Caco-2 (cell line): ENCODE data around the gene TSPAN9. TPM values are rescaled to one million over a fixed set of nuclear protein-coding genes. Genes with fewer than 3 reads are reported as not detected.

ENCODE experiments used
- BruUV-seq: library from RNA; stranded (reverse); fragments of 400-500 nt; replicated peaks from 2 replicates; lab custom pipeline; 2021; lab: Mats Ljungman, UMichigan
- CTCF ChIA-PET: fragments of 300-600 bp; sonication (Branson Sonifier 250); formaldehyde crosslinking; loops from one replicate; lab custom pipeline; 2022; ENCODE audit warnings: antibody characterized with exemption; lab: Charles Lee
- POLR2A ChIA-PET: fragments of 300-600 bp; sonication (Branson Sonifier 250); formaldehyde crosslinking; loops from one replicate; lab custom pipeline; 2022; ENCODE audit warnings: antibody characterized with exemption; lab: Charles Lee
- DNase-seq, 2 experiments: peaks; one replicate each; pipeline versions ENCODE4 v3.0.0 to v3.0.0-alpha.2; 2020 to 2022
- H3K27me3 ChIP-seq: replicated peaks from 2 replicates; pipeline ENCODE4 v1.6.0; 2011; ENCODE audit warnings: low read length; ENCODE audit not compliant: control insufficient read depth, insufficient read depth
- H3K36me3 ChIP-seq: 2 replicates; pipeline ENCODE4 v1.5.1; 2011; ENCODE audit warnings: low read length; ENCODE audit not compliant: control insufficient read depth, insufficient read depth
- H3K4me1 ChIP-seq: fragments of 250-450 bp; sonication (Bioruptor Pico); 2 replicates; pipeline ENCODE4 v1.5.1; 2020; ENCODE audit warnings: mild to moderate bottlenecking
- H3K4me3 ChIP-seq: 2 replicates; pipeline ENCODE4 v1.5.1; 2011; ENCODE audit warnings: low read depth, mild to moderate bottlenecking, control low read depth, low read length
- H3K9me3 ChIP-seq: fragments of 250-450 bp; sonication (Bioruptor Pico); 2 replicates; pipeline ENCODE4 v1.5.1; 2020; ENCODE audit warnings: mild to moderate bottlenecking, moderate library complexity
- H3K27ac Mint-ChIP-seq: one replicate; pipeline ENCODE4 v1.8.0; 2022; ENCODE audit warnings: mixed read lengths; ENCODE audit not compliant: unreplicated experiment
- H3K27me3 Mint-ChIP-seq: one replicate; pipeline ENCODE4 v1.8.0; 2022; ENCODE audit warnings: mixed read lengths; ENCODE audit not compliant: insufficient read depth, unreplicated experiment
- H3K36me3 Mint-ChIP-seq: one replicate; pipeline ENCODE4 v1.8.0; 2022; ENCODE audit warnings: mild to moderate bottlenecking, mixed read lengths; ENCODE audit not compliant: insufficient read depth, unreplicated experiment
- H3K4me1 Mint-ChIP-seq: one replicate; pipeline ENCODE4 v1.8.0; 2022; ENCODE audit warnings: low read depth, mixed read lengths; ENCODE audit not compliant: unreplicated experiment
- H3K4me3 Mint-ChIP-seq: one replicate; pipeline ENCODE4 v1.8.0; 2022; ENCODE audit warnings: mild to moderate bottlenecking, moderate library complexity, mixed read lengths; ENCODE audit not compliant: unreplicated experiment
- H3K9me3 Mint-ChIP-seq: one replicate; pipeline ENCODE4 v1.8.0; 2022; ENCODE audit warnings: mixed read lengths; ENCODE audit not compliant: unreplicated experiment
- intact Hi-C: fragments of 100-400 bp; cut with micrococcal nuclease; formaldehyde crosslinking; loops from one replicate; pipeline ENCODE4 v1.10.0; 2022; ENCODE audit not compliant: unreplicated experiment
- total RNA-seq: library from RNA; stranded (reverse); gene quantifications from 2 replicates; pipeline ENCODE4 v1.2.3, GENCODE V29; 2022
- TF ChIP-seq, protein P1 (sequence below), 2 experiments: fragments of 200-600 bp in 1 of 2; IDR thresholded peaks; 1 replicate in 1 of 2; 2 replicates in 1 of 2; pipeline versions ENCODE4 v1.5.1 to v1.8.0; 2011 to 2022; ENCODE audit warnings: antibody characterized with exemption in 1 of 2, control low read depth in 1 of 2, inconsistent platforms in 1 of 2, low read depth in 1 of 2, low read length in 1 of 2, mild to moderate bottlenecking in 1 of 2, moderate library complexity in 1 of 2; ENCODE audit not compliant: insufficient read depth in 1 of 2, severe bottlenecking in 1 of 2, unreplicated experiment in 1 of 2

Gene TSPAN9
- total RNA-seq, 1 experiment from 2014 or later, result 49.1 TPM

DNA sequence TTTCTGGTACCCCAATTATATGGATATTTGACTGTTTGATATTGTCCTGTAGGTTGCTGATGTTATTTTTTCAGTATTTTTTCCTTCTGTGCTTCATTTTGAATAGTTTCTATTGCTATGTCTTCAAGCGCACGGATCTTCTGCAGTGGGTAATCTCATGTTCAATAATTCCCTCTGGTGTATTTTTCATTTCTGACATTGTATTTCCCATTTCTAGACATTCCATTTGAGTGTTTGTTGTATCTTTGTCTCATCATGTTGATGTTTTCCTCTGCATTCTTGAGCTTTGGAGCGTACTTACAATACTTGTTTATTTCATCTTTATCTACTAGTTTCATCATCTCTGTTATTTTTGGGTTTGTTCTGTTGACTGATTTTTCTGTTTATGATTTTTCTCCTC is 22.0 kb downstream of the TSPAN9 start:
- H3K9me3 Mint-ChIP-seq, result peaks cover 14% of the 10 kb centered on the region
- H3K4me3 Mint-ChIP-seq, result no peak overlapping the region
- no peaks in the 10 kb centered on the region for H3K36me3 ChIP-seq
- peaks cover 22% of the 10 kb centered on the region; the same call in 1 of the 2 replicates for H3K4me1 ChIP-seq
- no peaks in the 10 kb centered on the region for H3K27me3 Mint-ChIP-seq
- intact Hi-C loops, result no loop called here
- peaks cover 19% of the 10 kb centered on the region for H3K36me3 Mint-ChIP-seq
- ChIA-PET POLR2A (no interaction called here), CTCF (no interaction called here)
- peaks cover 7% of the 10 kb centered on the region; the same call in 1 of the 2 replicates for H3K9me3 ChIP-seq
- no peak for DNase-seq
- H3K27ac Mint-ChIP-seq, result no peak overlapping the region
- TF ChIP-seq, protein P1, sequence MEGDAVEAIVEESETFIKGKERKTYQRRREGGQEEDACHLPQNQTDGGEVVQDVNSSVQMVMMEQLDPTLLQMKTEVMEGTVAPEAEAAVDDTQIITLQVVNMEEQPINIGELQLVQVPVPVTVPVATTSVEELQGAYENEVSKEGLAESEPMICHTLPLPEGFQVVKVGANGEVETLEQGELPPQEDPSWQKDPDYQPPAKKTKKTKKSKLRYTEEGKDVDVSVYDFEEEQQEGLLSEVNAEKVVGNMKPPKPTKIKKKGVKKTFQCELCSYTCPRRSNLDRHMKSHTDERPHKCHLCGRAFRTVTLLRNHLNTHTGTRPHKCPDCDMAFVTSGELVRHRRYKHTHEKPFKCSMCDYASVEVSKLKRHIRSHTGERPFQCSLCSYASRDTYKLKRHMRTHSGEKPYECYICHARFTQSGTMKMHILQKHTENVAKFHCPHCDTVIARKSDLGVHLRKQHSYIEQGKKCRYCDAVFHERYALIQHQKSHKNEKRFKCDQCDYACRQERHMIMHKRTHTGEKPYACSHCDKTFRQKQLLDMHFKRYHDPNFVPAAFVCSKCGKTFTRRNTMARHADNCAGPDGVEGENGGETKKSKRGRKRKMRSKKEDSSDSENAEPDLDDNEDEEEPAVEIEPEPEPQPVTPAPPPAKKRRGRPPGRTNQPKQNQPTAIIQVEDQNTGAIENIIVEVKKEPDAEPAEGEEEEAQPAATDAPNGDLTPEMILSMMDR (IDR thresholded peaks at IDR 0.05; ENCODE audit: insufficient read depth in 1 of 2, low read depth in 1 of 2, low read length in 1 of 2, severe bottlenecking in 1 of 2, unreplicated experiment in 1 of 2), result no peak
- H3K27me3 ChIP-seq, result no peaks in the 10 kb centered on the region
- BruUV-seq, result no TSS peak
- peaks cover 18% of the 10 kb centered on the region for H3K4me1 Mint-ChIP-seq
- no peak overlapping the region for H3K4me3 ChIP-seq

DNA sequence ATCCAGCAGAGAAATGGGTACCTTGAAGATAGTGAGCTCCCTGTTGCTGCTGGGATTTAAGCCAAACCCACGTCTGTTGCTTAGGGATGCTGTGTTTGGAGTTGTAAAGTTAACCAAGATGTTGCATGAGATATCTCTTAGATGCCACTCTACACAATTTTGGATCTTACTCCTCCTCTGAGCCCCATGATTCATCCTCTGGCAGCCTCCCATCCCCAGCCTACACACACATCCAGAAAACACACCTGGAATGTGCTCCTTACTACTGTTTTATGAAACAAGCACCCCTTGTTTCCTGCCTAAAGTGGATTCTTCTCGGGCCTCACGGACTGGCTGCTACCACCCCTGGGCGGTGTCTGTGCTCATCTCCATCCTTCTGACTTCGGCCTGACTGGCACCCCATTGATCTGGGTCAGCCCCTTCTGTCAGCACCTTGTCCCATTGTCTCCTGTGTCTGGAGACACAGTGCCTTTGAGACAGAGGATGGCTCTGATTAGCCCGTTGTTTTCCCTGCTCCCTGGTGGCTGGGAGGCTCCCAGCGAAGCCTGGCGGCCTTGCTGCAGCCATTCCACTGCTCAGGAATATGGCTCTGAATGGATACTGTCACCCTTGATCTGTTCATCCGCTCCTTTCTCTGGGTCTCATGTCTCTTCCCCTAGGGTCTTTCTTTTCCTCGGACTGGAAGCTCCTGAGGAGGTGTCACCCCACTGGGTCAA is 24.3 kb downstream of the TSPAN9 start:
- POLR2A ChIA-PET, result no interaction called here
- no TSS peak for BruUV-seq
- TF ChIP-seq, protein P1 (IDR thresholded peaks at IDR 0.05; ENCODE audit: insufficient read depth in 1 of 2, low read depth in 1 of 2, low read length in 1 of 2, severe bottlenecking in 1 of 2, unreplicated experiment in 1 of 2), result no peak
- Histone ChIP-seq H3K36me3 (no peaks in the 10 kb centered on the region), H3K9me3 (peaks cover 7% of the 10 kb centered on the region; the same call in 1 of the 2 replicates), H3K27me3 (no peaks in the 10 kb centered on the region), H3K4me3 (no peak overlapping the region), H3K4me1 (peaks cover 32% of the 10 kb centered on the region)
- no peaks in the 10 kb centered on the region for H3K27me3 Mint-ChIP-seq
- H3K27ac Mint-ChIP-seq, result no peak overlapping the region
- H3K36me3 Mint-ChIP-seq, result peaks cover 12% of the 10 kb centered on the region
- peaks cover 36% of the 10 kb centered on the region for H3K4me1 Mint-ChIP-seq
- DNase-seq, result no peak
- intact Hi-C loops, result no loop called here
- CTCF ChIA-PET, result interaction anchor here (1.5 kb wide), 1 partner anchor 174 kb away, joined by 3 read pairs; no protein-coding TSS in a partner anchor
- peaks cover 14% of the 10 kb centered on the region for H3K9me3 Mint-ChIP-seq
- no peak overlapping the region for H3K4me3 Mint-ChIP-seq

DNA sequence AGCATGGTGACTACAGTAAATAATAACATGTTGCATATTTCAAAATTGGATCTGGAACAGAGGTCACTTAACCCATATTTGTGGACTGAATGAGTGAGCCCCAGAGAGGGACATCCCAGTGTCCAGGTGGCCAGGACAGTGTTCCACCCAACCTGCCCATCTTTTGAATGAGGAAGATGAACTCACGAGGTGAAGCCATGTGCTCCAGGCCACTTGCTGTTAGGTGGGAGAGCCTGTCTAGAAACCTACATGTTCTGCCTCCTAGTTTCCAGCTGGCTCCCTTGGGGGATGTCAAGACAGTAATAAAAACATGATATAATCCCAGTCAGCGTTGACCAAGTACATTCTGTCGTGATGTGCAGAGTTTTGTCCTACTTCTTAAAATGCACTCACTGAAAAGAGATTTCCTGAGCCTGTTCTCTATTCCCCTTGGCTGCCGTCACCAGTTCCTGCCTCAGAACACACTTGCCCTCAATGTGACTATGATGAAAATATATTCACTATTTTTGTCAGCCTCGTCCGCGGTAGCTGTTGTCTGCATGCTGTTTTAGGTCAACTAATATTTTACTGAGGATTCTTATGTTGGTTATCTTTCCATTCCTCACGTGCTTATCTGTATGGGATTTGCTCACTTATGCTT is 25.7 kb downstream of the TSPAN9 start:
- peaks cover 6% of the 10 kb centered on the region for H3K36me3 Mint-ChIP-seq
- H3K36me3 ChIP-seq, result no peaks in the 10 kb centered on the region
- no TSS peak for BruUV-seq
- H3K9me3 Mint-ChIP-seq, result peaks cover 14% of the 10 kb centered on the region
- H3K4me3 Mint-ChIP-seq, result no peak overlapping the region
- no peak for DNase-seq
- no peak overlapping the region for H3K4me3 ChIP-seq
- TF ChIP-seq, protein P1 (IDR thresholded peaks at IDR 0.05; ENCODE audit: insufficient read depth in 1 of 2, low read depth in 1 of 2, low read length in 1 of 2, severe bottlenecking in 1 of 2, unreplicated experiment in 1 of 2), result no peak
- no peaks in the 10 kb centered on the region for H3K27me3 Mint-ChIP-seq
- H3K4me1 Mint-ChIP-seq, result peaks cover 36% of the 10 kb centered on the region
- ChIA-PET CTCF (interaction anchor here (1.5 kb wide), 1 partner anchor 172 kb away, joined by 3 read pairs; no protein-coding TSS in a partner anchor), POLR2A (no interaction called here)
- intact Hi-C loops, result no loop called here
- no peaks in the 10 kb centered on the region for H3K27me3 ChIP-seq
- peaks cover 4% of the 10 kb centered on the region; the same call in 1 of the 2 replicates for H3K9me3 ChIP-seq
- H3K27ac Mint-ChIP-seq, result no peak overlapping the region
- peaks cover 25% of the 10 kb centered on the region for H3K4me1 ChIP-seq
